Lung (tissue), 12 donors: ENCODE data around the gene RASGRP2. TPM values are rescaled to one million over a fixed set of nuclear protein-coding genes. Genes with fewer than 3 reads are reported as not detected.
A peak's percentile ranks its signal among the peaks of the same experiment; 100 is the strongest.

Experiments
- ATAC-seq: fragments of 200-7000 bp; cut with Tn5 transposase; one replicate; pipeline ENCODE4 v1.9.1; 2020; ENCODE audit warnings: moderate number of reproducible peaks; ENCODE audit not compliant: insufficient read depth, low FRiP score
- DNase-seq, 3 donors: peaks; one replicate each; pipeline ENCODE4 v3.0.0-alpha.2; 2013 to 2017
- H3K27ac ChIP-seq, 2 donors: one replicate each; pipeline ENCODE4 v1.5.1; 2013; ENCODE audit warnings: mild to moderate bottlenecking in 2 of 2, moderate library complexity in 2 of 2, control low read depth in 1 of 2, inconsistent platforms in 1 of 2, low read depth in 1 of 2, low read length in 1 of 2
- H3K27me3 ChIP-seq, 3 donors: one replicate each; pipeline ENCODE4 v1.5.1; 2013; ENCODE audit warnings: low read length in 2 of 3; ENCODE audit not compliant: control insufficient read depth in 3 of 3, insufficient read depth in 3 of 3
- H3K36me3 ChIP-seq, 4 donors: one replicate each; pipeline ENCODE4 v1.5.1; 2013; ENCODE audit warnings: low read length in 4 of 4, mild to moderate bottlenecking in 1 of 4, moderate library complexity in 1 of 4; ENCODE audit not compliant: control insufficient read depth in 4 of 4, insufficient read depth in 4 of 4
- H3K4me1 ChIP-seq, 5 donors: one replicate each; pipeline ENCODE4 v1.5.1; 2013; ENCODE audit warnings: low read length in 5 of 5, mild to moderate bottlenecking in 2 of 5, moderate library complexity in 1 of 5; ENCODE audit not compliant: control insufficient read depth in 5 of 5, insufficient read depth in 5 of 5
- H3K4me3 ChIP-seq: one replicate; pipeline ENCODE4 v1.5.1; 2013; ENCODE audit warnings: mild to moderate bottlenecking, control low read depth, moderate library complexity
- H3K9ac ChIP-seq, 2 donors: one replicate each; pipeline ENCODE4 v1.5.1; 2013; ENCODE audit warnings: low read length in 2 of 2, control low read depth in 1 of 2; ENCODE audit not compliant: insufficient read depth in 1 of 2
- H3K9me3 ChIP-seq, 4 donors: one replicate each; pipeline ENCODE4 v1.5.1; 2013; ENCODE audit warnings: low read length in 3 of 4, mild to moderate bottlenecking in 1 of 4, moderate library complexity in 1 of 4; ENCODE audit not compliant: control insufficient read depth in 4 of 4, insufficient read depth in 3 of 4
- CTCF ChIP-seq: IDR thresholded peaks from 2 replicates; pipeline ENCODE4 v1.5.1; 2012; ENCODE audit warnings: mild to moderate bottlenecking; ENCODE audit errors: control extremely low read depth, extremely low read depth
- whole genome bisulfite sequencing, 2 donors: extraction: QIAGEN DNeasy Blood & Tissue Kit; methylation state at CpG; one replicate each; pipeline ENCODE4 v1.1.7; 2013; 5-methylcytosine and 5-hydroxymethylcytosine counted together
- polyA plus RNA-seq, 2 donors: library from polyadenylated mRNA; stranded (reverse); fragments of 200-250 nt; gene quantifications; one replicate each; pipeline ENCODE4 v1.2.1, GENCODE V29; 2013
- total RNA-seq, 2 donors: library from RNA; depleted of rRNA in 1 of 2; stranded (reverse); fragments of >200 nt in 1 of 2; gene quantifications; one replicate each; pipeline ENCODE4 v1.2.1, GENCODE V29; 2014 to 2021
- donor health status: control.
- donor health status: control.
- donor health status: Bipolar disorder and iron deficiency.
- donor health status: healthy.
- donor health status: DM: yes; HTN: yes; CAD: no.

The RASGRP2 gene
- total and polyA plus RNA-seq, 4 donors, result 20.0 to 46.4 (median 30.8) TPM

DNA sequence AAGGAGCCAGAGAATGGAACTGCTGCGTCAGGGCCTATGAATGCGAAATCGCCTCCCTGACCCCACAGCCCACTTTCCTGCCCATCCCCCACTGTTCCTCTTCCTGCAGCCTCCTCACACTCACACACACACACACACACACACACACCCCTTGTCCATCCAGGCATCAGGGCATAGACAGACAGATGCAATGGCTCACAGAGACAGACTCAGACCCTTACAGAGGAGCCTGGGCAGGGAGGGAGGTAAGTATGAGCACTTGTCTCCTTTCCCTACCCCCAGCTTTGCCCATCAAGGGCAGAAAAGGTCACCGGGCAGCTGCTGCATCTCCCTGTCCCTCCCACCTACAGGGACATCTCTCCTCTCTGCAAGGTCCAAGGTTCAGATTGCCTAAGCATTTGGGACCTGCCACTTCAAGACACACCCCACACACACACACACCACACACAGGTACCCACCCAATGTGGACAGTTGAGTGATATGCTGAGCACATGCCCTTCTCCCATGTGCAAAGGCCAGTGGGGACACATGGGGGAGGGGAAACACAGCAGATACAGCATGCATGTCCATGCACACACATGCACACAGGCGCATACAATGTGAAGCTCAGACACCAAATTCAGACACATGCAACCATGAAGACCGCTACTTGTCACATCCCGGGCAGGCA lies 18.9 kb downstream of the RASGRP2 start:
- H3K4me3 ChIP-seq, result no peak overlapping the region
- H3K9ac ChIP-seq, result no peak overlapping the region
- TF ChIP-seq CTCF, result no peak
- no peaks in the 10 kb centered on the region for H3K9me3 ChIP-seq
- H3K27me3 ChIP-seq, result peaks cover 0 to 38% (median 11%) of the 10 kb centered on the region in 3 donors
- WGBS, 2 donors, result 55 to 67% methylated on average over 7 of the region's 7 CpGs
- ATAC-seq (no peak), DNase-seq (peak in 1 of 3 donors; percentile 11)
- no peaks in the 10 kb centered on the region for H3K36me3 ChIP-seq
- peaks cover 0 to 4% (median 0%) of the 10 kb centered on the region in 5 donors for H3K4me1 ChIP-seq
- no peak overlapping the region for H3K27ac ChIP-seq

DNA sequence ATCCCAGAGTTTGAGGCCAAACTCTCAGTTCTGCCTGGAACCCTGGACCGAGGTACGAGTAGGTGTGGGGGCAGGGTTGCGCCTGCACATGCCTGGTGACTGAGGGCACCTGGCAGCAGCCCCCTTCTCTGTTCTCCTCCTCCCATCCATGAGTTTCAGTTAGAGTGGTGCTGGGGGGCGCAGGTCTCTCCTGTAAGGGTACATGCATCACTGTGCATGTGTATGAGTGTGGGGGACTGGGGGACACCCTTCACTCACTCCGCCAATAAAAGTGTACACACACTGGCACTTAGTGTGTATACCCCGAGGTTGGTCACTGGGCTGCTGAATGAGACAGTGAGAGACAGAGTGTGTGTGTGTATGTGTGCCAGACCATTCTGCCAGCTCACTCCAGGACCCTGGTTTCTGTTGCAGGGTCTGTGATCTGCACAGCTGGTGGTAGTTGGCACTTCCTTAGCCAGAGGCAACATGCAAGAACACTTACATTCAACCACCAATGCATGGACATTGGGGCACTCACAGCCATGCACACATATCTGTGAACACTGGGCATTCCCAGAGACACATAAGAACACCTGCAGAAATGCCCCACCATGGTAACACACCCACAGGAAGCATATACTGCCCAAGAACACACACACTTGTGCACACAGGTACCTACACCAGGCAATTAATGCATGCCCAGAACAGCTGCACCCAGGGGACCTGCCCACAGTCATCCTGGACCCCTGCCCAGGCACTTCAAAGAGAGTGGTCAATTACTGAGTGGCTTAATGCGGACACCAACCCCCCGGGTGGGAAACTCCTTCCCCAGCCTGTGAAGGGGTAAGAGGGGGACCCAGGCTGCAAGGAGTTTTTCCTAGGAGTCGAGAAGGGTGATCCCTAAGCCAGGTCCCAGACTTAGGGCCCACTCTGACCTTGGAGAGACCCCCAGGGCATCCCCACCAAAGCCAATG lies 19.8 kb downstream of the RASGRP2 start:
- Histone ChIP-seq H3K36me3 (no peaks in the 10 kb centered on the region), H3K9ac (no peak overlapping the region), H3K9me3 (no peaks in the 10 kb centered on the region), H3K27ac (no peak overlapping the region), H3K4me3 (no peak overlapping the region), H3K27me3 (peaks cover 0 to 46% (median 13%) of the 10 kb centered on the region in 3 donors), H3K4me1 (peaks cover 0 to 4% (median 0%) of the 10 kb centered on the region in 5 donors)
- TF ChIP-seq CTCF, result no peak
- ATAC-seq (no peak), DNase-seq (no peak)
- 59 to 67% methylated on average over 9 of the region's 9 CpGs for WGBS, 2 donors

DNA sequence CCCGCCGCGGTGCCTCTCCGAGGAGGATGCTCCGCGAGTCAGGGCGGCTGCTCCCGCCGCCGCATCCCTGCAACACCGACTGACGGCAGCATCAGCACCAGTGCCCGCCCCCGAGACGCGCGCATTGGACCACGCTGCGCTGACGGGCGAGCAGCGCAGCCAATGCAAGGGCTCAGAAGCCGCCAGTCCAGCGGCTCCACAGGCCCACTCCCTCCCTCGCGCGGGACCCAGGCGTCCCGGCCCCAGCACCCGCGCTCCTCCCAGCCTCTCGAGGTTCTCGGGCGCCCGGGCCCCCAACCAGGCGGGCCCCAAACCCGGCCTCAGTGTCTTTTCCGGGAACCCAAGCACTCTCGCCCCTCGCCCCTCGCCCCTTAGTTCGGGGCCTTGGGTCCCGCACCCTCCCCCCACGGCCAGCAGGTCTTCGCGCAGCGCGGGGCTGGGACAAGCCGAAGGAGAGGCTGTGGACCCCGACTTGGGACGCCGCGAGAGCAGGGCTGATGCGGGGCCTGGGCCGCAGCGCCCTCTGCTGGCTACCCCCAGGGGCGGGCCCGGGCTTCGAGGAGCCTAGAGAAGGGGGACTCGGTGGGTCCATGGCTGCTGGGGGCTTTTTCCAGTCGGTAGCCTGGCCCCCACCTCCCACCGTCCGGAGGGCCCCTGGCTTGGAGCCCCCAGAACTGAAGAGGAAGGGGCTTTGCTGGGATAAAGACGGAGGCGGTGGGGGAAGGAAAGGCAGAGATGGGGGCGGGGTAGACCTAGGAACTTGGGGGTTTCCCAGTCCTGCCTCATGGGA lies 20.6 kb downstream of the RASGRP2 start, which contains the start of gene NRXN2:
NRXN2 (minus strand) TSS at position 81 of the 790 bp plus-strand sequence. CDS start 9,498 bp downstream, outside the sequence.
- peak; percentile 94 for ATAC-seq
- WGBS, 2 donors, result 2 to 5% methylated on average over 31 to 66 of the region's 66 CpGs
- Histone ChIP-seq H3K4me1 (peaks cover 0 to 4% (median 0%) of the 10 kb centered on the region in 5 donors), H3K27me3 (peaks cover 0 to 50% (median 14%) of the 10 kb centered on the region in 3 donors), H3K27ac (no peak within 1 kb of the TSS), H3K9me3 (no peaks in the 10 kb centered on the region), H3K36me3 (no peaks in the 10 kb centered on the region), H3K4me3 (peak within 1 kb of the TSS; percentile 37), H3K9ac (no peak within 1 kb of the TSS)
- TF ChIP-seq CTCF, result peak; percentile 51
- peak; percentile 74 to 81 (median 78) for DNase-seq
